Nephron (organoid): ENCODE measurements around the gene RXRA.

Experiments
- H3K27ac Mint-ChIP-seq, 3 experiments: 2 replicates each; pipeline ENCODE4 v1.8.0; 2020; ENCODE audit warnings: mixed read lengths in 3 of 3, mild to moderate bottlenecking in 2 of 3, moderate library complexity in 1 of 3
- H3K27me3 Mint-ChIP-seq: 2 replicates; pipeline ENCODE4 v1.8.0; 2021; ENCODE audit warnings: low read depth, mild to moderate bottlenecking, moderate library complexity, mixed read lengths
- H3K36me3 Mint-ChIP-seq: 2 replicates; pipeline ENCODE4 v1.8.0; 2020; ENCODE audit warnings: low read depth, mixed read lengths
- H3K4me1 Mint-ChIP-seq: 2 replicates; pipeline ENCODE4 v1.8.0; 2020; ENCODE audit warnings: mixed read lengths
- H3K4me3 Mint-ChIP-seq, 3 experiments: 2 replicates each; pipeline ENCODE4 v1.8.0; 2020; ENCODE audit warnings: mild to moderate bottlenecking in 3 of 3, mixed read lengths in 3 of 3, moderate library complexity in 2 of 3
- H3K9me3 Mint-ChIP-seq: 2 replicates; pipeline ENCODE4 v1.8.0; 2020; ENCODE audit warnings: mixed read lengths
- TF ChIP-seq, protein P1 (sequence below), 3 experiments: fragments of 200-600 bp; sonication (generic); IDR thresholded peaks; one replicate each; pipeline ENCODE4 v1.5.0; 2021; ENCODE audit warnings: antibody characterized with exemption in 3 of 3; ENCODE audit not compliant: unreplicated experiment in 3 of 3

The RXRA gene

DNA sequence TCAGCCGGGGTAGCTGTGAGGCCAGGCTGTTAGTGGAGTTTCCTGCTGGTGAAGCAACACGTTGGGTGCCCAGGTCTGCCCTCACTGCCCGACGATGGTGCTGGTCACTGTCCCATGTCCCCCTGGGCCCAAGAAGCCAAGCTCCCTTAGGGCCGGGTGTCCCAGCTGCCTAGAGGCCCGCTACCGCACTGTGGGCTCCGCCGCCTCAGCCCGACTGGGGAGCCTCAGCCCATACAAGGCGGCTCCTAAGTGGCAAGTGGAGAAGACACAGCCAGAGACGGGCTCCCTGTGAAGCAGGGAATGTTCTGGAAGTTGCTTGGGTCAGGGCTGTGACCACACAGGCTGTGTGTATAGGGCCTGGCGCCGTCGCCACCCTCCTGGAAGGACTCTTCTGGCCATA, 96.9 kb downstream of the RXRA start:
- Mint-ChIP-seq H3K4me3 (no peak overlapping the region), H3K4me1 (peaks cover 12% of the 10 kb centered on the region), H3K36me3 (peaks cover 6% of the 10 kb centered on the region), H3K27me3 (no peaks in the 10 kb centered on the region), H3K27ac (peak overlapping the region in 1 of 3 experiments; percentile 69), H3K9me3 (no peaks in the 10 kb centered on the region)
- TF ChIP-seq, protein P1, sequence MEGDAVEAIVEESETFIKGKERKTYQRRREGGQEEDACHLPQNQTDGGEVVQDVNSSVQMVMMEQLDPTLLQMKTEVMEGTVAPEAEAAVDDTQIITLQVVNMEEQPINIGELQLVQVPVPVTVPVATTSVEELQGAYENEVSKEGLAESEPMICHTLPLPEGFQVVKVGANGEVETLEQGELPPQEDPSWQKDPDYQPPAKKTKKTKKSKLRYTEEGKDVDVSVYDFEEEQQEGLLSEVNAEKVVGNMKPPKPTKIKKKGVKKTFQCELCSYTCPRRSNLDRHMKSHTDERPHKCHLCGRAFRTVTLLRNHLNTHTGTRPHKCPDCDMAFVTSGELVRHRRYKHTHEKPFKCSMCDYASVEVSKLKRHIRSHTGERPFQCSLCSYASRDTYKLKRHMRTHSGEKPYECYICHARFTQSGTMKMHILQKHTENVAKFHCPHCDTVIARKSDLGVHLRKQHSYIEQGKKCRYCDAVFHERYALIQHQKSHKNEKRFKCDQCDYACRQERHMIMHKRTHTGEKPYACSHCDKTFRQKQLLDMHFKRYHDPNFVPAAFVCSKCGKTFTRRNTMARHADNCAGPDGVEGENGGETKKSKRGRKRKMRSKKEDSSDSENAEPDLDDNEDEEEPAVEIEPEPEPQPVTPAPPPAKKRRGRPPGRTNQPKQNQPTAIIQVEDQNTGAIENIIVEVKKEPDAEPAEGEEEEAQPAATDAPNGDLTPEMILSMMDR (IDR thresholded peaks at IDR 0.05; ENCODE audit: unreplicated experiment in 3 of 3) = no peak

DNA sequence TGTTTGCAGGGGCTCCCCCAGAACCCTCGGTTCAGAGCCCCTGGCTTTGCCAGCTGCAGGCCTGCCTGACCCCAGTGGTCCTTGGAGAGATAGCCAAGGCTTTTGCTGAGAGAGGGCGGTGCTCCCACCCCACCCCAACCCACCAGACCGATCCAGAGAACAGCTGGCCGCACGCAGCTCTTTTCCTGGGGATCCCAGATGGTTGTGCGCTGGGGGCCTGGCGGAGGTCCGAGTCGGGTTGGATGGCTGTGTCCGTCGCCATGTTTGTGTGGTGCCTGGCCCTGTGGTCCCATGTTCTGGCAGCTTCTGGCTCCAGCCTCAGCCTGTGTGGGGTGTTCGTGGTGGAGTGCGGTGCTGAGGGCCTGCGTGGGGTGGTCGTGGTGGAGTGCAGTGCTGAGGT, 97.5 kb downstream of the RXRA start:
- Mint-ChIP-seq H3K27ac (no peak overlapping the region), H3K4me1 (peaks cover 12% of the 10 kb centered on the region), H3K27me3 (no peaks in the 10 kb centered on the region), H3K4me3 (no peak overlapping the region), H3K36me3 (peaks cover 6% of the 10 kb centered on the region), H3K9me3 (no peaks in the 10 kb centered on the region)
- TF ChIP-seq, protein P1 (IDR thresholded peaks at IDR 0.05; ENCODE audit: unreplicated experiment in 3 of 3) = no peak

DNA sequence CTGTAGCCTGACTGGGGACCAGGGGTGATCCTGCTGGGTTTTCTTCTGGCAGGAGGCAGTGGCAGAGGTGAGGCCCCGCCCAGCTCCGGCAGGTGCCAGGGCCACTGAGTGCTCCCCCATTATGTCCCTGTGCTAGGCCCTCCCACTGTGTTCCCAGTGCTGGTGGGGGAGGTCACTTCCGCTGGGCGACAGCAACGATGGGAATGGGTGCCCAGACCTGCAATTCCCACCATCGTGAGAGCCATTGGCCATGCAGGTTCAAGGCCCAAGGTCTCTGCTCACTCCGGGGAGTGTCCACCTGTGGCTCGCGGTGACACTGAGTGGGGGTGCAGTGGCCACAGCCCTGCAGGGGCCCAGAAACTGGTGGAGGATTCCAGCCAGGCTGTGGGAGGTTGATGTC, 98.6 kb downstream of the RXRA start:
- TF ChIP-seq, protein P1 (IDR thresholded peaks at IDR 0.05; ENCODE audit: unreplicated experiment in 3 of 3) = no peak
- H3K9me3 Mint-ChIP-seq = no peaks in the 10 kb centered on the region
- no peak overlapping the region for H3K27ac Mint-ChIP-seq
- no peaks in the 10 kb centered on the region for H3K27me3 Mint-ChIP-seq
- peaks cover 10% of the 10 kb centered on the region for H3K36me3 Mint-ChIP-seq
- H3K4me1 Mint-ChIP-seq = peaks cover 7% of the 10 kb centered on the region
- H3K4me3 Mint-ChIP-seq = no peak overlapping the region

DNA sequence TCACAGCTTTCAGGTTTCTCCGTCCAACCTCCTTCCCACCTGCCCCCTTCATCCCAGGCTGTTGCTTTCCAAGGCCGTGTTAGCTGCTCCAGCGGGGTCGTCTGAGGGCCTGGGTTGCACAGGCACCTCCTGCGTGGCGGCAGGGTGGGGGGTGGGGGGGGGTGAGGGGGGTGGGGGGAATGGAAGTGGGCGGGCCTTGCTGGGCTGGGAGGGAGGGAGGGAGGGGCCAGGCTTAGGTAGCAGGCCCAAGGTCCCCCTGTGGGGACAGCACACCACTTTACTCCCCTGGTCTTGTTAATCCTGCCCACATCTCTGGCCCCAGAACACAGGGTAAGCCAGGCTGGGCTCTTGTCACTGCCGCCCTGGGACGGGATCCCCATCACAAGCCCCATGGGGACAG, 99.1 kb downstream of the RXRA start:
- Mint-ChIP-seq H3K36me3 (peaks cover 10% of the 10 kb centered on the region), H3K4me3 (no peak overlapping the region), H3K9me3 (no peaks in the 10 kb centered on the region), H3K27ac (no peak overlapping the region), H3K27me3 (no peaks in the 10 kb centered on the region), H3K4me1 (peaks cover 7% of the 10 kb centered on the region)
- TF ChIP-seq, protein P1 (IDR thresholded peaks at IDR 0.05; ENCODE audit: unreplicated experiment in 3 of 3) = no peak

DNA sequence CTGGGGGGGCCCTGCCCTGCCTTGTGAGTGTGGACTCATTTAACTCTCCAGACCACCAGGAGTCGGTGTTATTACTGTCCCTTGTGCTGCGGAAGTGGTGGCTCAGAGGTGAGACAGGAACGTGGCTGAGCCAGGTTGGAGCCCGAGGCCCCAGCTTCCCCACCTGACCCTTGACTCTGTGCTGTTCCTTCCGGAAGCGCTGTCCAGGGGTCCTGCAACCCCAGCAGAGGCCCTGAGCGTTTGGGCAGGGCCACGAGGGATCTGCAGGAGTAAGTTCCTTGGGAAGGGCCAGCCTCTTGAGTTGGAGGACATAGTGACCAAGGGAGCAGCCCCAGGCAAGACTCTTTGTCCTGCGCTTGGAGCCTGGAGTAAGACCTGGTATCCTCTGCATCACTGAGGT, 99.6 kb downstream of the RXRA start:
- H3K4me3 Mint-ChIP-seq = no peak overlapping the region
- TF ChIP-seq, protein P1 (IDR thresholded peaks at IDR 0.05; ENCODE audit: unreplicated experiment in 3 of 3) = no peak
- H3K36me3 Mint-ChIP-seq = peaks cover 10% of the 10 kb centered on the region
- H3K27me3 Mint-ChIP-seq = no peaks in the 10 kb centered on the region
- no peaks in the 10 kb centered on the region for H3K9me3 Mint-ChIP-seq
- no peak overlapping the region for H3K27ac Mint-ChIP-seq
- peaks cover 7% of the 10 kb centered on the region for H3K4me1 Mint-ChIP-seq

DNA sequence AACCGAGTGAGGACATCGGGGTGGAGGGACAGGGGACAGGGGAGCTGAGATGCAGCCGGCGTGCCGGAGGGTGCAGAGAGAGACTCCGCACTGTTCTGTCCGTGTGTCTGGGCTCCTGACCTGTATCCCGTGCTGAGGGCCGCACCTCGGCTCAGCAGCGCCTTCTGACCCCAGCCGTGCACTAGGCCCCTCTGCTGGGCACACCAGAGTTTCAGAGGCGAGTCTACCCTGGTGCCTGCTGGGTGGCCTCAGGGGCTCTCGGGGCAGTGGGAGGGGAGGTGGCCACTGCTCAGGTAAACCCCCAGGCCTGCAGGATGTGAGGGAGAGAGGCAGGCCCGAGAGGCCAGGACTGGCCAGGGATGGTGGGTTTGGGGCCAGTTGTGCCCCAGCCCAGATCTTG, 100.2 kb downstream of the RXRA start:
- Mint-ChIP-seq H3K27me3 (no peaks in the 10 kb centered on the region), H3K4me1 (peaks cover under 1% of the 10 kb centered on the region), H3K4me3 (no peak overlapping the region), H3K9me3 (no peaks in the 10 kb centered on the region), H3K27ac (no peak overlapping the region), H3K36me3 (peaks cover 5% of the 10 kb centered on the region)
- TF ChIP-seq, protein P1 (IDR thresholded peaks at IDR 0.05; ENCODE audit: unreplicated experiment in 3 of 3) = no peak
